Dendritic cell treated with granulocyte-macrophage colony-stimulating factor and Interleukin-4, amounts not matched to agents 40 ng/mL and 50 ng/mL, for 4 days (primary cell): ENCODE results near the gene NRL.
A peak's percentile ranks its signal among the peaks of the same experiment; 100 is the strongest.

Source experiments
- H3K27ac Mint-ChIP-seq: one replicate; pipeline ENCODE4 v1.8.0; 2022; ENCODE audit warnings: mild to moderate bottlenecking, mixed read lengths
- H3K27me3 Mint-ChIP-seq: one replicate; pipeline ENCODE4 v1.8.0; 2022; ENCODE audit warnings: mild to moderate bottlenecking, mixed read lengths
- H3K36me3 Mint-ChIP-seq: one replicate; pipeline ENCODE4 v1.8.0; 2022; ENCODE audit warnings: low read depth, mixed read lengths
- H3K4me1 Mint-ChIP-seq: one replicate; pipeline ENCODE4 v1.8.0; 2022; ENCODE audit warnings: low read depth, mixed read lengths
- H3K4me3 Mint-ChIP-seq: one replicate; pipeline ENCODE4 v1.8.0; 2022; ENCODE audit warnings: mild to moderate bottlenecking, moderate library complexity, mixed read lengths
- H3K9me3 Mint-ChIP-seq: one replicate; pipeline ENCODE4 v1.8.0; 2022; ENCODE audit warnings: mixed read lengths
- intact Hi-C: fragments of 100-400 bp; cut with micrococcal nuclease; formaldehyde crosslinking; loops from one replicate; pipeline ENCODE4 v1.15.0; 2022

NRL gene

DNA sequence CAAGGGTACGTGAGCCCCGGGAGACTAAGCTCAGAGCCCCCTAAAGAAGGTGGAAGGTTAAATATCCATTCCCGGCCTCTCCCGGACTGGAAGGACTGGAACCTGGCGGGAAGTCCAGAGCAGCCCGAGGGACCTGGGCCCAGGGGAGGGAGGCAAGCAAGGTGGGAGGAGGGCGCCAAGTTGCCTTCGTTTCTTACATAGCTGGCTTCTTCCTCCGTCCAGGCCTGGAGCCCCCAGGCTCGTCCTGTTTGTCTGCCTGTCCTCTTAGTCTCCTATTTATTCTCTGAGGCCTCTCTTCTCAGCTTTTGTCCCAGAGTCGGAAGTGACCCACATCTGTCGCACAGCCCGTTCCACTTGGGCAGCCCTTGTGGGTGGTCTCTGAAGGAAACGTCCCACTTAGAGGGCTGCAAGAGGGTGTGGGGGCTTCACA, 19.9 kb downstream of the NRL start:
- peak overlapping the region; percentile 88 for H3K27ac Mint-ChIP-seq
- H3K4me3 Mint-ChIP-seq, result peak overlapping the region; percentile 90
- peaks cover 54% of the 10 kb centered on the region for H3K36me3 Mint-ChIP-seq
- intact Hi-C loops, result loop anchor here (1.0 to 5.0 kb wide), 3 partner anchors 19 to 523 kb away; partner anchors contain the start of genes DCAF11, IRF9 and NRL
- H3K27me3 Mint-ChIP-seq, result no peaks in the 10 kb centered on the region
- H3K9me3 Mint-ChIP-seq, result no peaks in the 10 kb centered on the region
- H3K4me1 Mint-ChIP-seq, result peaks cover 70% of the 10 kb centered on the region

DNA sequence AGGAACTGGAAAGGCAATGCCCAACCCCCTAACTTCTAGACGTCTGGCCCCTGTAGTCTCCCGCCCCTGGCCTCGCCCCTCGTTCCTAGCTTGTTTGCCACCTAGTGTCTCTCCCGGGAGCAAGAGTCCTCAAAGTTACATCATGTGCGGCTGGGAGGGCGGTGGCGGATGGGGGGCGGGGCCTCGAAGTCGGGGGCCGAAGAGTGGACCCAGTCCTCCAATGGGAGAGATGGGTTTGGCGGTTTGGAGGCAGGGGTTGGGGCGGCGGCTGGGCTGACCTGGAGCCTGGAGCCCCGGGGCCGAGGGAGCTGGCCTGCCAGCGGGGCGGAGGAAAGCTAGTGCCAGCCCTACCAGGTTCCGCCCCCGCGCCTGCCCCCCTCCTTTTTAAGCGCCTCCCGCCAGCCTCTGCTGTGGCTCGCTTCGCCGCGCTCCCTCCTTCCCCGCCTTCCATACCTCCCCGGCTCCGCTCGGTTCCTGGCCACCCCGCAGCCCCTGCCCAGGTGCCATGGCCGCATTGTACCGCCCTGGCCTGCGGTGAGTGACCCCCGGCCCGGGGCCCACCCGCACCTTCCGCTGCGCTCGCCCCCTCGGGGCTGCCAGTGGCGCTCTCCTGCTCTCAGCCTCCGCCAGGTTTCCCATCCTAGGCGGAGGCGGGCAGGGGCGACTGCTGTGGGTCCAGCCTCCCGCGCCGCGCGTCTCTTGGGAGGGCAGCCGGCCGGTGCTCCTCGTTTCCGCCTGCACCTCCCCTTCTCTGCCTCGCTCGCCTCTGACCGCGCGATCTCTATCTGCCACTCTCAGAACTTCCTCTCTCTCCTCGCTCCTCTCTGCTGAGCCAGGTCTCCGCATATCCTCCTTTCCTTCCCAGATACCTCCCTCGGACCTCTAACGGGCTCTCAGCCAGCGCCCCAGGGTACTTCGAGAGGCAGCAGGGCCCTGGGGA, 20.6 kb downstream of the NRL start, which contains the start of gene PCK2:
Gene PCK2 (plus strand): TSS at position 411 of the 940 bp plus-strand sequence. CDS start 95 bp downstream, at position 506.
- Mint-ChIP-seq H3K4me3 (peak within 1 kb of the TSS; percentile 90), H3K36me3 (peaks cover 47% of the 10 kb centered on the region), H3K4me1 (peaks cover 63% of the 10 kb centered on the region), H3K9me3 (no peaks in the 10 kb centered on the region), H3K27me3 (no peaks in the 10 kb centered on the region), H3K27ac (peak within 1 kb of the TSS; percentile 88)
- intact Hi-C loops, result loop anchor here (1.0 to 5.0 kb wide), 3 partner anchors 20 to 522 kb away; partner anchors contain the start of genes DCAF11, IRF9 and NRL

DNA sequence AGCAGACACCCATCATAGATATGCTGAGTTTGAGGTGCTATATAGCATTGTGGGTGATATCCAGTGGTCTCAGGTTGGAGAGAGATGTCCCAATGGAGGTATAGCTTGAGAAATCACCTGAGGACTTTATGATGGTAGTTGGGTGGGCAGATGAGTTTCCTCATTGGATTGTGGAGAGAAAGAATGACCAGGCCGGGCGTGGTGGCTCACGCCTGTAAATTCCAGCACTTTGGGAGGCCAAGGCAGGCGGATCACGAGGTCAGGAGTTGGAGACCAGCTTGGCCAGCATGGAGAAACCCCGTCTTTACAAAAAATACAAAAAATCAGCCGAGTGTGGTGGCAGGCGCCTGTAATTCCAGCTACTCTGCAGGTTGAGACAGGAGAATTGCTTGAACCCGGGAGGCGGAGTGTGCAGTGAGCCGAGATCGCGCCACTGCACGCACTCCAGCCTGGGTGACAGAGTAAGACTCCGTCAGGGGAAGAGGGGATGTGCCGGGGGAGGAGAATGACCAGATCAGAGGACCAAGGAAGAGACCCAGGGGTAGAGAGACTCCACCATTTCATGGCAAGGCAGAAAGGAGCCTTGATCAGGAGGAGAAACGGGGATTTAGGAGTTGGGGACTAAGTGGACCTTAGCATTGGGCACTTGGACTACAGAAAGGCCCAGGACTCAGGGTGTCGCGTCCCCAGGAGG, 21.4 kb downstream of the NRL start:
- Mint-ChIP-seq H3K36me3 (peaks cover 39% of the 10 kb centered on the region), H3K9me3 (no peaks in the 10 kb centered on the region), H3K27me3 (no peaks in the 10 kb centered on the region), H3K27ac (peak overlapping the region; percentile 88), H3K4me1 (peaks cover 55% of the 10 kb centered on the region), H3K4me3 (peak overlapping the region; percentile 90)
- intact Hi-C loops, result loop anchor here (5.0 kb wide), 1 partner anchor 521 kb away; no protein-coding TSS in a partner anchor

DNA sequence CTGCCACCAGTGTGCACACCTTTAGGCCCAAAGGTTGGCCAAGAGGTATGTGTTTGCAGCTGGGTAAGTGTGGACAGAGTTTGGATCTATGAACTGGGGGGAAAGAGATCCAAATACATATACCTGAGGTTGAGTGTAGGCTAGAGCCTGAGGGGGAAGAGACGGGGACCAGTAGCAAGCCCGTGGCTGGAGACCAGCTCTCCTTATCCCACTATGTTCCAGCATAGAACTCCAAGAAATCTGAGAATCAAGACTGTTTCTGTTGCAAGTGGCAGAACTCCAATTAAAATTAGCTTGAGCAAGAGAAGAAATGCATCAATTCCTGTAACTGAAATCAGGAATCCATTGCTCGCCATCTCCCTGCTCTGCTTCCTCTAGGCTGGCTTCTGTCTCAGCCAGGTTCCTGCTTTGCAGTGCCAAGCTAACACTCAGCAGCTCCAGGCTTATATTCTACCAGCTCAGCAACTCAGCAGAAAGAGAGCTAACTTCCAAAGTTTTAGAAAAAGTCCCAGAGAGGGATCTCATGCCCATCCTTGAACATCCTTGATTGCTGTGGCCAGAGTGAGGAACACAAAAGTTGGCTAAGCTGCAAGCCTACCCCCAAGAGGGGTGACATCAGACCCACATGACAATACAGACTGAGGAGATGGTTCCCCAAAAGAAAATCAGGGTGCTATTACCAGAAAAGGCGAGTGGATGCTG, 22.1 kb downstream of the NRL start:
- Mint-ChIP-seq H3K4me1 (peaks cover 49% of the 10 kb centered on the region), H3K4me3 (peak overlapping the region; percentile 90), H3K36me3 (peaks cover 32% of the 10 kb centered on the region), H3K9me3 (no peaks in the 10 kb centered on the region), H3K27me3 (no peaks in the 10 kb centered on the region), H3K27ac (peak overlapping the region; percentile 88)
- intact Hi-C loops, result loop anchor here (5.0 kb wide), 1 partner anchor 520 kb away; no protein-coding TSS in a partner anchor

DNA sequence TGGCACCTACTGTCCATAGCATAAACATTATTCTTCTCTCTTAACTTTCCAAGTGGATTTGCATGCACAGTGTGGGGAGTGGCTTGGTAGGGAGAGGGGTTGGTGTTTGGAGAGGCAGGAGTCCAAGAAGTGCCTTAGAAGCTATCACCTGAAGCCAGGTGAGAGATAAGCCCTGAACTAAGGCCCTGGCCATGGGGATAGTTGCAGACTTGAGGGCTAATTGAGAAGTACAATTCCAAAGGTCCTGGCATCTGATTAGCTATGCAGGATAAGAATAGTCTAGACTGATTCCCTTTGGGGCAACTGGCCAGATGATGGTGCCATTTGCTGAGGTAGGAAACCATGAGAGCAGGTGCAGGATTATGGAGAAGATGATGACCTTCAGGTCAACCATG, 22.6 kb downstream of the NRL start:
- H3K9me3 Mint-ChIP-seq, result no peaks in the 10 kb centered on the region
- peak overlapping the region; percentile 88 for H3K27ac Mint-ChIP-seq
- H3K36me3 Mint-ChIP-seq, result peaks cover 28% of the 10 kb centered on the region
- no peak overlapping the region for H3K4me3 Mint-ChIP-seq
- intact Hi-C loops, result loop anchor here (5.0 kb wide), 1 partner anchor 520 kb away; no protein-coding TSS in a partner anchor
- H3K27me3 Mint-ChIP-seq, result no peaks in the 10 kb centered on the region
- peaks cover 49% of the 10 kb centered on the region for H3K4me1 Mint-ChIP-seq

DNA sequence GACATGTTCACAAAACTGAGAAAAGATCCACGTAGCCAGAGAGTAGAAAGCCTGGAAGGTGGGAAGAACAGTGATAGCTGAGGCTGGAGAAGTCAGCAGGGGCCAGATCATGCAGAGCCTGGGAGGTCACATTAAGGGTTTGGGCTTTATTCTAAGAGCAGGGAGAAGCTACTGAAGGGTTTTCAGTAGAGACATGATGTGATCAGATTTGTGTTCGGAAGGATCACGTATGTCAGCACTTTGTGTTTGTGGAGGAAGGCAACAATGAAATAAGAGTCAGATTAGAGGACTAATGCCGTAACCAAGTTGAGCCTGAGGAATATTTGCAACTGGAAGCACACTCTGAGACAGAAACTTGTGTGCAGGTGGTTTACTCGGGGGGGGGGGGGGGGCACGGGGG, 24.9 kb downstream of the NRL start:
- no peaks in the 10 kb centered on the region for H3K9me3 Mint-ChIP-seq
- peaks cover 8% of the 10 kb centered on the region for H3K36me3 Mint-ChIP-seq
- H3K27ac Mint-ChIP-seq, result peak overlapping the region; percentile 13
- H3K27me3 Mint-ChIP-seq, result peaks cover 2% of the 10 kb centered on the region
- peaks cover 34% of the 10 kb centered on the region for H3K4me1 Mint-ChIP-seq
- intact Hi-C loops, result loop anchor here (1.0 to 5.0 kb wide), 3 partner anchors 32 to 518 kb away; no protein-coding TSS in a partner anchor
- H3K4me3 Mint-ChIP-seq, result no peak overlapping the region

DNA sequence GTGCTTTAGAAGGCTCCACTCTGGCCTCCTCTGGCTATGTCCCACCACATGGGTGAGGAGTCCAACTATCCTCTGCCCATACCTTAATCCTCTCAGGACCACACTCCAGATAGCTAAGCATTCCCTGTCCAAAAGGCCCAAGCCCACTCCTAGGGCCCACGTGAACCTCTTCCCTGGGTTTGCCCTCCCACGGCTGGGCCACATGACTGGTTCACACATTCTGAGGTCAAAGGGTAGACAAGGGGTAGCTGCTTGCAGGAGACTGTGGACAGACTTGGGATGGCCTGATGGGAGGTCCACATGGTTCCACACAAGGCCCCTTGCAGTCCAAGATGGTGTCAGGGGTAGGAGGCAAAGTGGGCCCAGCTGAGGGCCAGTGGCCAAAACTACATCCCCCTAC, 26.7 kb downstream of the NRL start:
- intact Hi-C loops, result no loop called here
- Mint-ChIP-seq H3K4me1 (peaks cover 27% of the 10 kb centered on the region), H3K36me3 (no peaks in the 10 kb centered on the region), H3K4me3 (no peak overlapping the region), H3K27me3 (peaks cover 13% of the 10 kb centered on the region), H3K9me3 (no peaks in the 10 kb centered on the region), H3K27ac (no peak overlapping the region)

DNA sequence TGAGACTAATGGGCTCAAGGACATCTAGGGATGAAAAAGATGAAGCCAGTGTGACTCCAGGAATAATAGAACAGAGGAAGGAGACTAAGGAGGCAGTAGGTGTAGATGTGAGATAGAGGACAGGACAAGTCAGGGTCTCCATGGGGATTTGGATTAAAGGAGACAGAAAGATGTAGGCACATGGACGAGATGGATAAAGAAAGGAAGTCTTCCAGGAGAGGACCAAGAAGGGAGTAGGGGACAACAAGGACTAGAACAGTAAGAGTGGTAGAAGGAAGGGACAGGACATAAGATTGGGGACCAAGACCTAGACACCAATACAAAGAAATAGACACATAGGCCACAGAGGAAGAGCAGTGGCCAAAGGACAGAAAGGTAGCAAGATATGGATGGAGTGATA, 27.7 kb downstream of the NRL start:
- no peak overlapping the region for H3K4me3 Mint-ChIP-seq
- no peaks in the 10 kb centered on the region for H3K9me3 Mint-ChIP-seq
- intact Hi-C loops, result no loop called here
- peaks cover 19% of the 10 kb centered on the region for H3K4me1 Mint-ChIP-seq
- H3K27me3 Mint-ChIP-seq, result peaks cover 24% of the 10 kb centered on the region
- H3K27ac Mint-ChIP-seq, result no peak overlapping the region
- H3K36me3 Mint-ChIP-seq, result no peaks in the 10 kb centered on the region

DNA sequence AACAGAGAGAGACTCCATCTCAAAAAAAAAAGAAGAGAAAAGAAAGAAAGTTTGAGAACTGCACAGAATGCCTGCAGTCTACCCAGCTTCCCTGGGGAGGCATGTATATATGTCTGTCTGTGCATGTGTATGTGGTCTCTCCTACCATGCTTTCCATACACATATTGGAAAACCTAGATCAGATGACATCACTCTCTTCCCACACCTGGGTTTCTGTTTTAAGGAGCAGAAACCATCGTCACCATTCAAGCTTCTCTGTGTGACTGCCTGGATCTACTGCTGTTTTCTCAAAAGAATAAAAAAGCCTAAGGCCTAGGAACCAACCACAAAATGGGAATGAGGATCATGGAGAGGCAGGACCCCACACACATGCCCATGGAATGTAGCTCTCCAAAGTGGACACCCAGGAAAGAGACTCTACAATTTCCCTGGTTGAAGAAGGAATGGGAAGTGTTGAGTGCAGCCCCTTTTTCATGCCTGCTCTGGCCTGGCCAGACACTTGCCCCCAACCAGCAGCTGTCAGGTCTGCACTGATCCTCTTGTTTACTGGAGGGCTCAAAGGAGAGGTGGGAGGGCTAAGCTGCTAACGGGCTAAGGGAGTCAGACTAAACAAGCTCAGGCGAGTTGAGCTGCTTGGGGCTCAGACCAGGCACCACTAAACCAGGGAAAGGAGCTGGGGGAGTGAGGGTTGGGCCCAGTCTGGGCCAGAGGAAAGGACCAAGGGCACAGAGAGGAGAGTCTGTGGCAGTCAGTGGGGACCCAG, 28.4 kb downstream of the NRL start:
- Mint-ChIP-seq H3K4me1 (peaks cover 20% of the 10 kb centered on the region), H3K36me3 (no peaks in the 10 kb centered on the region), H3K9me3 (no peaks in the 10 kb centered on the region), H3K27ac (no peak overlapping the region), H3K4me3 (no peak overlapping the region), H3K27me3 (peaks cover 30% of the 10 kb centered on the region)
- intact Hi-C loops, result no loop called here

DNA sequence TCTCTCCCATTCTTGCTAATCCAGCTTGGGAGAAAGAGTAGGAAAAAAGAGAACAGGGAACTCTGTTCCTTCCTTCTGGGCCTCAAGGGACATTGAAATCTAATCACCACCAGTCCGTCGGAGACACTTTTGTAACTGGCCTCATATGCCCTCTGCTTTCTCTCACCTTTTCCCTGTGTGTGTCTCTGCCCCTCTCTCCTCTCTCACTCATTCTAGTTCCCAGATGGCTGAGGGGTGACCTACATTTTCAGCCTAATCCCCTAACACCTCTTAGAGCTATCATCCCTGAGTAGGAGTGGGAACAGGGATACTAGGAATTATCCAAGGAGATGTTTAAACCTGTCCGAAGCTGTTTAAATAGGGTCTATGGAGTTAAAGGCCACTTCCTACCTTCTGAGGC, 29.5 kb downstream of the NRL start:
- H3K27ac Mint-ChIP-seq, result peak overlapping the region; percentile 28
- no peak overlapping the region for H3K4me3 Mint-ChIP-seq
- peaks cover 40% of the 10 kb centered on the region for H3K27me3 Mint-ChIP-seq
- peaks cover 19% of the 10 kb centered on the region for H3K4me1 Mint-ChIP-seq
- H3K9me3 Mint-ChIP-seq, result no peaks in the 10 kb centered on the region
- intact Hi-C loops, result no loop called here
- H3K36me3 Mint-ChIP-seq, result no peaks in the 10 kb centered on the region

DNA sequence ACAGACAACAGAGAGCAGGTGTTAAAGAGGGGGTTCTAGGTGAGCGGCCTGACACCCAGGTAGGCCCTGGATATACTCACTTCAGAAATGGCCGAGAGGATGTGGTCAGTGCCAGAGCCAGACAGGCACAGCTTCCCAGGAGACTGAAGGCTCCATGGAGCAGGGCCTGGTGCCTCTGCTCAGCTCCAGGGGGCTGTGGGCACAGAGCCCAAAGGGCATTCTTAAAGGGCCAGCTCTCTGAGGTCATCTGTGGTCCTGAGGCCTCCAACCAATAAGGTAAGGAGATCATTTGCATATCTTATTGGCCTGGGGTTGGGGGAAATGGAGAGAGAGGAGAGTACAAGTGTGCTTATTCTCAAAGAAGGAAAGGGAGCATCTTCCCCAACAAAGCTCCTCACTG, 30.3 kb downstream of the NRL start:
- intact Hi-C loops, result no loop called here
- peaks cover 21% of the 10 kb centered on the region for H3K4me1 Mint-ChIP-seq
- H3K36me3 Mint-ChIP-seq, result no peaks in the 10 kb centered on the region
- H3K27me3 Mint-ChIP-seq, result peaks cover 48% of the 10 kb centered on the region
- H3K27ac Mint-ChIP-seq, result no peak overlapping the region
- no peaks in the 10 kb centered on the region for H3K9me3 Mint-ChIP-seq
- H3K4me3 Mint-ChIP-seq, result no peak overlapping the region

DNA sequence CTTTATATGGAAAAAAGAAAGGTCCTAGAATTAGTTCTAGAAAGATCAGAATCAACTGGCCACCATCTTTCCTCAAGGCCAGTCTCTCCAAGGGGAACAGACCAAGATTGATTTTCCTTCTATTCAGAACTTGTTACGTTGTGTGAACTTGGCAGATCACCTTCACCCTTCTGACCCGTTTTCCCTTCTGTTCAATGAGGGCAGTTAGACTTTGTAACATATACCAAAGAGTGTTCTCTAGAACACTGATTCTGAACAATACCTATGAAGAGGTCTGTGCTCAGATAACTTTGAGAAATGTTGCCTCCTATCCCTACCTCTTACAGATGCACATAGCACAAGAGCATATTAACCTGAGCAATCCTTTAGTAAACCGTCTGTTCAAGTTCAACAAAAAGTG, 31.3 kb downstream of the NRL start:
- peaks cover 21% of the 10 kb centered on the region for H3K4me1 Mint-ChIP-seq
- no peak overlapping the region for H3K4me3 Mint-ChIP-seq

More for the DNA sequence above, 31.3 kb downstream of the NRL start:
- intact Hi-C loops, result no loop called here
- H3K27me3 Mint-ChIP-seq, result peaks cover 53% of the 10 kb centered on the region
- no peaks in the 10 kb centered on the region for H3K9me3 Mint-ChIP-seq
- H3K27ac Mint-ChIP-seq, result no peak overlapping the region
- H3K36me3 Mint-ChIP-seq, result no peaks in the 10 kb centered on the region
